Activated naive CD4-positive, alpha-beta T cell treated with anti-CD3 and anti-CD28 coated beads, Interleukin-2, amount 50 U/mL, for 72 hours (primary cell): ENCODE results near the gene SCN4B. TPM values are rescaled to one million over a fixed set of nuclear protein-coding genes. Genes with fewer than 3 reads are reported as not detected.
A peak's percentile ranks its signal among the peaks of the same experiment; 100 is the strongest.

Experiments
- ATAC-seq, 2 donors: fragments of 150-1000 bp; cut with Tn5 transposase; 2 replicates each; pipeline ENCODE4 v1.10.0; 2021; ENCODE audit warnings: mild to moderate bottlenecking in 2 of 2, moderate library complexity in 2 of 2
- DNase-seq, 2 donors: peaks; one replicate each; pipeline ENCODE4 v3.0.0; 2021 to 2022; ENCODE audit warnings: low spot score in 2 of 2
- H3K27ac Mint-ChIP-seq, 2 donors: one replicate each; pipeline ENCODE4 v1.8.0; 2022; ENCODE audit warnings: mild to moderate bottlenecking in 2 of 2, mixed read lengths in 2 of 2
- H3K36me3 Mint-ChIP-seq, 2 donors: one replicate each; pipeline ENCODE4 v1.8.0; 2022; ENCODE audit warnings: mixed read lengths in 2 of 2
- H3K9me3 Mint-ChIP-seq, 2 donors: one replicate each; pipeline ENCODE4 v1.8.0; 2022; ENCODE audit warnings: mixed read lengths in 2 of 2
- total RNA-seq, 2 donors: library from RNA; stranded (reverse); gene quantifications; one replicate each; pipeline ENCODE4 v1.2.3, GENCODE V29; 2022

SCN4B gene
- total RNA-seq, 2 donors from 2014 or later = 0.25 to 1.8 TPM

GRCh38 chr11:118126082-118126838 lies 26.4 kb downstream of the SCN4B start:
- H3K27ac Mint-ChIP-seq = peak overlapping the region in 1 of 2 donors; percentile 85
- no peak for DNase-seq
- H3K9me3 Mint-ChIP-seq = no peaks in the 10 kb centered on the region
- no peaks in the 10 kb centered on the region for H3K36me3 Mint-ChIP-seq
- ATAC-seq = peak in 1 of 2 donors; percentile 88

- Mint-ChIP-seq H3K9me3 (no peaks in the 10 kb centered on the region), H3K27ac (no peak overlapping the region), H3K36me3 (no peaks in the 10 kb centered on the region)
- ATAC-seq (no peak), DNase-seq (no peak)
These were observed 27.6 kb downstream of the SCN4B start for GRCh38 chr11:118124929-118125535.

- no peaks in the 10 kb centered on the region for H3K9me3 Mint-ChIP-seq
- H3K36me3 Mint-ChIP-seq = no peaks in the 10 kb centered on the region
- DNase-seq (no peak), ATAC-seq (no peak)
- no peak overlapping the region for H3K27ac Mint-ChIP-seq
These were observed 31.8 kb downstream of the SCN4B start for GRCh38 chr11:118120793-118121192.

DNA sequence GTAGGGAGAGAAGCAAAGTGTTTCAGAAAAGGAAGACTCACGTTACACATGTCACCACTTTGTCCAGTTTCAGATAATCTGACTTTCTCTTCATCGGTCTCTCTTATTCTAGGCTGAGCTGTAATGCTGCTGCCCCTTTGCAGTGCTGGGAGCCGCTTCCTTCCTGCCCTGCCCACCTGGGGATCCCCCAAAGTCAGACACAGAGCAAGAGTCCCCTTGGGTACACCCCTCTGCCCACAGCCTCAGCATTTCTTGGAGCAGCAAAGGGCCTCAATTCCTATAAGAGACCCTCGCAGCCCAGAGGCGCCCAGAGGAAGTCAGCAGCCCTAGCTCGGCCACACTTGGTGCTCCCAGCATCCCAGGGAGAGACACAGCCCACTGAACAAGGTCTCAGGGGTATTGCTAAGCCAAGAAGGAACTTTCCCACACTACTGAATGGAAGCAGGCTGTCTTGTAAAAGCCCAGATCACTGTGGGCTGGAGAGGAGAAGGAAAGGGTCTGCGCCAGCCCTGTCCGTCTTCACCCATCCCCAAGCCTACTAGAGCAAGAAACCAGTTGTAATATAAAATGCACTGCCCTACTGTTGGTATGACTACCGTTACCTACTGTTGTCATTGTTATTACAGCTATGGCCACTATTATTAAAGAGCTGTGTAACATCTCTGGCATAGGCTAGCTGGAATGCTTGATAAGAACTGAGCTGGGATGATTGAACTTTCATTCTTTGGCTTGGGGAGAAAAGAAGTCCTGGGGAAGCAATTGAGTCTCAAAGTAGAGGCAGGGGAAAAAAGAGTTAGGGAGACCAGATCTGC lies 34.6 kb downstream of the SCN4B start:
- Mint-ChIP-seq H3K27ac (peak overlapping the region in 1 of 2 donors; percentile 12), H3K9me3 (no peaks in the 10 kb centered on the region), H3K36me3 (no peaks in the 10 kb centered on the region)
- DNase-seq = no peak
- peak in 1 of 2 donors; percentile 18 for ATAC-seq

DNA sequence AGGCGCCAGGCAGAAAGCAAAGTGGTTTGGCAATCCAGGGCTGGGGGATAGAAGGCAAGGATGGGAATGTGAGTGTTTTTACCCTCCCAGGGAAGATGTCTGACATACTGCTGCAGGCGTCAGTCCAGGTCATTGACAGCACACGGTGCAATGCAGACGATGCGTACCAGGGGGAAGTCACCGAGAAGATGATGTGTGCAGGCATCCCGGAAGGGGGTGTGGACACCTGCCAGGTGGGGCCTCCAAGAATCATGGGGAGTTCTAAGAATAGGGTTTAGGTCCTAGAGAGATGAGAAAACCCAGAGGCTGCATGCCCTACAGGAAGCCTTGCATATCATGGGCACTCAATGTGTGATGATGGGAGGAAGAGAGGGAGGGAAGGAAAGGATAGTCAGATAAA lies 37.6 kb downstream of the SCN4B start:
- Mint-ChIP-seq H3K9me3 (no peaks in the 10 kb centered on the region), H3K27ac (no peak overlapping the region), H3K36me3 (no peaks in the 10 kb centered on the region)
- DNase-seq = no peak
- ATAC-seq = no peak

- ATAC-seq (no peak), DNase-seq (no peak)
- peak overlapping the region in 1 of 2 donors; percentile 1 for H3K27ac Mint-ChIP-seq
- no peaks in the 10 kb centered on the region for H3K9me3 Mint-ChIP-seq
- H3K36me3 Mint-ChIP-seq = no peaks in the 10 kb centered on the region
These were observed 38.4 kb downstream of the SCN4B start for GRCh38 chr11:118114266-118114665.

- no peak for DNase-seq
- H3K9me3 Mint-ChIP-seq = no peaks in the 10 kb centered on the region
- no peak overlapping the region for H3K27ac Mint-ChIP-seq
- no peak for ATAC-seq
- H3K36me3 Mint-ChIP-seq = no peaks in the 10 kb centered on the region
These were observed 39.8 kb downstream of the SCN4B start for GRCh38 chr11:118112711-118113430.

DNA sequence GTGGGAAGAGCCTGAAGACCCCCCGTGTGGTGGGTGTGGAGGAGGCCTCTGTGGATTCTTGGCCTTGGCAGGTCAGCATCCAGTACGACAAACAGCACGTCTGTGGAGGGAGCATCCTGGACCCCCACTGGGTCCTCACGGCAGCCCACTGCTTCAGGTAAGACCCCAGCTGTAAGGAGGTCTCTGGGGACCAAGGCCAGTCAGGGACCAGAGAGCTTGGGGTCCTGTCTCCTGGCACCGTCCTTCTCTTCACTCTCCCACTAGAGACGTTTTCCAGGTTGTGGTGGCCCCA lies 40.9 kb downstream of the SCN4B start:
- Mint-ChIP-seq H3K27ac (no peak overlapping the region), H3K36me3 (no peaks in the 10 kb centered on the region), H3K9me3 (no peaks in the 10 kb centered on the region)
- DNase-seq = no peak
- ATAC-seq = no peak

- H3K27ac Mint-ChIP-seq = peak overlapping the region in 1 of 2 donors; percentile 31
- H3K36me3 Mint-ChIP-seq = no peaks in the 10 kb centered on the region
- no peaks in the 10 kb centered on the region for H3K9me3 Mint-ChIP-seq
- ATAC-seq = no peak
- no peak for DNase-seq
These were observed 41.4 kb downstream of the SCN4B start for GRCh38 chr11:118111019-118111743.

GRCh38 chr11:118109231-118109630 lies 43.4 kb downstream of the SCN4B start:
- Mint-ChIP-seq H3K36me3 (no peaks in the 10 kb centered on the region), H3K27ac (no peak overlapping the region), H3K9me3 (no peaks in the 10 kb centered on the region)
- ATAC-seq (no peak), DNase-seq (no peak)

DNA sequence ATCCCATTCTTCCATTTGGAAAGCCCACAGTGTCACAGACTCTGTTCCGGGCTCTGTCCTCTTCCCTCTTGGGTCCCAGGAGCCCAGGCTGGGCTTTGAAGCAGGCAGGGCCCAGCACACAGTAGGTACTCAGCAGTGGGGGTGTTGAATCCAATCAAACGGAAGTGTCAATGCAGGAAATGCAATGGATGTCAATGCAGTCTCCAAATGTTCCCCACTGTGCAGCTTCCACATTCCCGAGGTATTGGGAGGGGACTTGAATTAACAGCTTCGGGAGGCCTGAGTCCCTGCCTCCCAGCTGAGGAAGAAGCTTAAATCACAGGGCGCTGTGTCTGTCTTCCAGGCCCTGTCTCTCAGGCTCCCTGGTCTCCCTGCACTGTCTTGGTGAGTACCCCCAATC lies 44.1 kb downstream of the SCN4B start:
- H3K36me3 Mint-ChIP-seq = no peaks in the 10 kb centered on the region
- H3K9me3 Mint-ChIP-seq = no peaks in the 10 kb centered on the region
- no peak for DNase-seq
- ATAC-seq = no peak
- no peak overlapping the region for H3K27ac Mint-ChIP-seq

- H3K36me3 Mint-ChIP-seq = no peaks in the 10 kb centered on the region
- DNase-seq (no peak), ATAC-seq (no peak)
- H3K9me3 Mint-ChIP-seq = no peaks in the 10 kb centered on the region
- H3K27ac Mint-ChIP-seq = no peak overlapping the region
These were observed 45.8 kb downstream of the SCN4B start for GRCh38 chr11:118106789-118107335.

- ATAC-seq = no peak
- Mint-ChIP-seq H3K36me3 (no peaks in the 10 kb centered on the region), H3K9me3 (no peaks in the 10 kb centered on the region), H3K27ac (no peak overlapping the region)
- no peak for DNase-seq
These were observed 46.8 kb downstream of the SCN4B start for GRCh38 chr11:118105657-118106305.

- H3K9me3 Mint-ChIP-seq = no peaks in the 10 kb centered on the region
- DNase-seq (no peak), ATAC-seq (no peak)
- no peak overlapping the region for H3K27ac Mint-ChIP-seq
- no peaks in the 10 kb centered on the region for H3K36me3 Mint-ChIP-seq
These were observed 48.1 kb downstream of the SCN4B start for GRCh38 chr11:118104491-118104890.

- H3K36me3 Mint-ChIP-seq = no peaks in the 10 kb centered on the region
- H3K9me3 Mint-ChIP-seq = no peaks in the 10 kb centered on the region
- no peak for ATAC-seq
- DNase-seq = no peak
- H3K27ac Mint-ChIP-seq = no peak overlapping the region
These were observed 49.8 kb downstream of the SCN4B start for GRCh38 chr11:118102721-118103261.
